OCI-LY1 (cell line): ENCODE data around the gene HOXA9.

Experiments
- H2AFZ ChIP-seq: fragments of 200-600 bp; sonication (generic), shearing (Covaris generic); 2 replicates; pipeline ENCODE4 v1.6.0; 2014; ENCODE audit warnings: antibody characterized with exemption, mild to moderate bottlenecking, low read length
- H3F3A ChIP-seq: fragments of 200-600 bp; sonication (generic), shearing (Covaris generic); 2 replicates; pipeline ENCODE4 v1.6.0; 2014; ENCODE audit warnings: mild to moderate bottlenecking, antibody characterized with exemption, low read length, moderate library complexity; ENCODE audit not compliant: insufficient read depth
- H3K27ac ChIP-seq: fragments of 200-600 bp; sonication (generic); 2 replicates; pipeline ENCODE4 v1.5.1; 2014; ENCODE audit warnings: low read length, mixed run types, mild to moderate bottlenecking, low read depth; ENCODE audit not compliant: poor library complexity, severe bottlenecking
- H3K27me3 ChIP-seq: fragments of 200-600 bp; sonication (generic); 2 replicates; pipeline ENCODE4 v1.6.0; 2014; ENCODE audit warnings: antibody characterized with exemption, mild to moderate bottlenecking, low read length, moderate library complexity; ENCODE audit not compliant: insufficient read depth
- H3K36me3 ChIP-seq: fragments of 200-600 bp; sonication (generic); 2 replicates; pipeline ENCODE4 v1.6.1; 2014; ENCODE audit warnings: mild to moderate bottlenecking, antibody characterized with exemption, low read length, moderate library complexity, mixed read lengths; ENCODE audit not compliant: insufficient read depth
- H3K4me1 ChIP-seq: fragments of 200-600 bp; sonication (generic); 2 replicates; pipeline ENCODE4 v1.5.1; 2014; ENCODE audit warnings: mild to moderate bottlenecking, low read length, moderate library complexity; ENCODE audit not compliant: insufficient read depth, severe bottlenecking
- H3K4me2 ChIP-seq: fragments of 200-600 bp; sonication (generic), shearing (Covaris generic); 2 replicates; pipeline ENCODE4 v1.6.1; 2014; ENCODE audit warnings: low read length
- H3K4me3 ChIP-seq: fragments of 200-600 bp; sonication (generic); 2 replicates; pipeline ENCODE4 v1.5.1; 2014; ENCODE audit warnings: low read length, low read depth, mild to moderate bottlenecking, mixed read lengths; ENCODE audit not compliant: poor library complexity, severe bottlenecking
- H3K79me2 ChIP-seq: fragments of 200-600 bp; shearing (Covaris generic); 2 replicates; pipeline ENCODE4 v1.6.1; 2016; ENCODE audit warnings: mixed run types, low read length, mixed read lengths; ENCODE audit not compliant: insufficient read depth
- H3K9ac ChIP-seq: fragments of 200-600 bp; sonication (generic), shearing (Covaris generic); 2 replicates; pipeline ENCODE4 v1.6.1; 2014; ENCODE audit warnings: mild to moderate bottlenecking, low read length, mixed read lengths
- H3K9me2 ChIP-seq: fragments of 200-600 bp; sonication (generic), shearing (Covaris generic); 2 replicates; pipeline ENCODE4 v1.6.1; 2014; ENCODE audit warnings: low read depth, mild to moderate bottlenecking, low read length, mixed read lengths
- H3K9me3 ChIP-seq: fragments of 200-600 bp; shearing (Covaris generic); 2 replicates; pipeline ENCODE4 v1.6.1; 2014; ENCODE audit warnings: low read length, mixed read lengths
- H4K20me1 ChIP-seq: fragments of 200-600 bp; sonication (generic), shearing (Covaris generic); 2 replicates; pipeline ENCODE4 v1.6.0; 2016; ENCODE audit warnings: mild to moderate bottlenecking, low read length; ENCODE audit not compliant: insufficient read depth
- EZH2 ChIP-seq: fragments of 200-600 bp; sonication (generic), shearing (Covaris generic); IDR thresholded peaks from 2 replicates; pipeline ENCODE4 v1.8.0; 2017; ENCODE audit warnings: borderline replicate concordance, mixed run types, mild to moderate bottlenecking, antibody characterized with exemption, low read length, moderate library complexity, mixed read lengths
- TF ChIP-seq, protein P1 (sequence below): fragments of 200-600 bp; sonication (generic), shearing (Covaris generic); IDR thresholded peaks from 2 replicates; pipeline ENCODE4 v1.5.1; 2017; ENCODE audit warnings: mild to moderate bottlenecking, antibody characterized with exemption, low read length, moderate library complexity, mixed read lengths

The HOXA9 gene

GRCh38 chr7:27210441-27211083 is 45.2 kb upstream of the HOXA9 start:
- H3K27ac ChIP-seq, result no peak overlapping the region
- no peaks in the 10 kb centered on the region for H3K36me3 ChIP-seq
- no peaks in the 10 kb centered on the region for H4K20me1 ChIP-seq
- TF ChIP-seq EZH2, result no peak
- TF ChIP-seq, protein P1, sequence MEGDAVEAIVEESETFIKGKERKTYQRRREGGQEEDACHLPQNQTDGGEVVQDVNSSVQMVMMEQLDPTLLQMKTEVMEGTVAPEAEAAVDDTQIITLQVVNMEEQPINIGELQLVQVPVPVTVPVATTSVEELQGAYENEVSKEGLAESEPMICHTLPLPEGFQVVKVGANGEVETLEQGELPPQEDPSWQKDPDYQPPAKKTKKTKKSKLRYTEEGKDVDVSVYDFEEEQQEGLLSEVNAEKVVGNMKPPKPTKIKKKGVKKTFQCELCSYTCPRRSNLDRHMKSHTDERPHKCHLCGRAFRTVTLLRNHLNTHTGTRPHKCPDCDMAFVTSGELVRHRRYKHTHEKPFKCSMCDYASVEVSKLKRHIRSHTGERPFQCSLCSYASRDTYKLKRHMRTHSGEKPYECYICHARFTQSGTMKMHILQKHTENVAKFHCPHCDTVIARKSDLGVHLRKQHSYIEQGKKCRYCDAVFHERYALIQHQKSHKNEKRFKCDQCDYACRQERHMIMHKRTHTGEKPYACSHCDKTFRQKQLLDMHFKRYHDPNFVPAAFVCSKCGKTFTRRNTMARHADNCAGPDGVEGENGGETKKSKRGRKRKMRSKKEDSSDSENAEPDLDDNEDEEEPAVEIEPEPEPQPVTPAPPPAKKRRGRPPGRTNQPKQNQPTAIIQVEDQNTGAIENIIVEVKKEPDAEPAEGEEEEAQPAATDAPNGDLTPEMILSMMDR, result peak; percentile 85
- H3K27me3 ChIP-seq, result peaks cover 16% of the 10 kb centered on the region
- no peak overlapping the region for H3K4me2 ChIP-seq
- H3F3A ChIP-seq, result no peaks in the 10 kb centered on the region
- no peak overlapping the region for H2AFZ ChIP-seq
- no peaks in the 10 kb centered on the region for H3K4me1 ChIP-seq
- no peaks in the 10 kb centered on the region for H3K79me2 ChIP-seq
- H3K9me2 ChIP-seq, result no peaks in the 10 kb centered on the region
- H3K9me3 ChIP-seq, result no peaks in the 10 kb centered on the region
- H3K4me3 ChIP-seq, result no peak overlapping the region
- H3K9ac ChIP-seq, result no peak overlapping the region

DNA sequence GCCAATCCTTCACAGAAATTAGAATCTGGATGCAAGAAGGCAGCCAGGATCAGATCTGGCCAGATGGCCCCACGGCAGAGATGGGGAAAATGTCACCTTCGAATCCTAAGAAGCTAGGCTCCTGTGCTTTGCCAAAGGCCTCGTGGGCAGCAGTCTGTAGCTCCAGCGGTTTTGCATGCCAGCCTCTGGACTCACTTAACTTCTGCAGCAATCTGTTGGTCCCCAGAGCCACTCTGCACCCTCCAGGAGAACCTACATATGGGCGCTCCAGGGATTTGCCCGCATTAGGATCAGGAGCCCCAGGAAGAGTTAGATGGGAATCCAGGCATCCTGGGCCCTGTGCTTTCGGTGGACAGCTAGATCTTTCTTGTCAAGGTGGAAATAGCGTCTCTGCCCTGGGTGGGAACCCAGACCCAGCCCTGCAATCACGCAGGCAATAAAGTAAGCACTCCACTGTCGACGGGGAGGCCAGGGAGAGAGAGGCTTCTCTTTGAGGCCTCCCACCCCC is 44.6 kb upstream of the HOXA9 start:
- H3K79me2 ChIP-seq, result no peaks in the 10 kb centered on the region
- H3K9me2 ChIP-seq, result no peaks in the 10 kb centered on the region
- H3K9ac ChIP-seq, result no peak overlapping the region
- H3K27ac ChIP-seq, result no peak overlapping the region
- H3K9me3 ChIP-seq, result no peaks in the 10 kb centered on the region
- H4K20me1 ChIP-seq, result no peaks in the 10 kb centered on the region
- no peak overlapping the region for H3K4me3 ChIP-seq
- no peak overlapping the region for H2AFZ ChIP-seq
- H3K4me2 ChIP-seq, result no peak overlapping the region
- H3K36me3 ChIP-seq, result no peaks in the 10 kb centered on the region
- no peaks in the 10 kb centered on the region for H3F3A ChIP-seq
- TF ChIP-seq EZH2, result no peak
- TF ChIP-seq, protein P1, result no peak
- H3K27me3 ChIP-seq, result peaks cover 16% of the 10 kb centered on the region
- no peaks in the 10 kb centered on the region for H3K4me1 ChIP-seq

DNA sequence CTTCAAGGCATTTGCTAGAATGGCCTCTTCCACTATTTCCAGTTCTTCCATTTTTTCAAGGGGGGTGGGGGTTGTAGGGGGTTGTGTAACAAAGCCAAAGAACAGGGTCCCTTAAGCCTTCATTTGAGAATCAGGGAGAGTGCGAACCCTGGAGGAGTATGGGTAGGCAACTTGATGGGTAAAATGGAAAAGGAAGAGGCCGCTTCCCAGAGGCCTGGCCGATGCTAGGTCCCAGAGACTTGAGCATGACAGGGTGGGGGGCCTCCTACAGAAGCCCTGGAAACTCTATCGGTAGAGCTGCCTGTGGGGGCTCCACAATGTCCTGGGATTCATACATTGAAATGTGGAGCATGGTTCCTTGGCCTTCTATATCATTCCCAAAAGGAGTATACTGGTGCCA is 43.7 kb upstream of the HOXA9 start:
- no peaks in the 10 kb centered on the region for H3K9me2 ChIP-seq
- no peak overlapping the region for H3K9ac ChIP-seq
- peaks cover 16% of the 10 kb centered on the region for H3K27me3 ChIP-seq
- H3K79me2 ChIP-seq, result no peaks in the 10 kb centered on the region
- no peaks in the 10 kb centered on the region for H3K4me1 ChIP-seq
- H3K36me3 ChIP-seq, result no peaks in the 10 kb centered on the region
- no peak overlapping the region for H3K27ac ChIP-seq
- no peak overlapping the region for H2AFZ ChIP-seq
- no peak overlapping the region for H3K4me3 ChIP-seq
- TF ChIP-seq, protein P1, result no peak
- no peak for TF ChIP-seq EZH2
- H3F3A ChIP-seq, result no peaks in the 10 kb centered on the region
- no peak overlapping the region for H3K4me2 ChIP-seq
- no peaks in the 10 kb centered on the region for H3K9me3 ChIP-seq
- H4K20me1 ChIP-seq, result no peaks in the 10 kb centered on the region
